CD4-positive, alpha-beta memory T cell (primary cell): ENCODE measurements around the gene BICC1. TPM values are rescaled to one million over a fixed set of nuclear protein-coding genes. Genes with fewer than 3 reads are reported as not detected.

Experiments used
- CTCF ChIA-PET: fragments of 350-600 bp; sonication (Branson Sonifier 250); formaldehyde crosslinking; loops from one replicate; lab custom pipeline; 2021; ENCODE audit warnings: inconsistent platforms; ENCODE audit not compliant: partially characterized antibody; lab: Charles Lee
- POLR2A ChIA-PET: fragments of 350-600 bp; sonication (Branson Sonifier 250); formaldehyde crosslinking; loops from one replicate; lab custom pipeline; 2021; ENCODE audit not compliant: partially characterized antibody; lab: Charles Lee
- DNase-seq, 5 donors: peaks; one replicate each; pipeline versions ENCODE4 v3.0.0 to v3.0.0-alpha.2; 2020 to 2022; ENCODE audit warnings: mixed read lengths in 1 of 5
- H3K27ac ChIP-seq: one replicate; pipeline ENCODE4 v1.7.0; 2013; ENCODE audit warnings: low read depth, low read length
- H3K27me3 ChIP-seq: 2 replicates; pipeline ENCODE4 v1.7.0; 2013; ENCODE audit warnings: mild to moderate bottlenecking, low read length, moderate library complexity; ENCODE audit not compliant: insufficient read depth
- H3K36me3 ChIP-seq: 2 replicates; pipeline ENCODE4 v1.7.0; 2013; ENCODE audit warnings: mild to moderate bottlenecking, low read length, moderate library complexity; ENCODE audit not compliant: insufficient read depth
- H3K4me1 ChIP-seq: 2 replicates; pipeline ENCODE4 v1.7.0; 2013; ENCODE audit warnings: mild to moderate bottlenecking, low read length, moderate library complexity; ENCODE audit not compliant: insufficient read depth
- H3K4me3 ChIP-seq, 2 donors: one replicate each; pipeline ENCODE4 v1.7.0; 2013; ENCODE audit warnings: low read length in 2 of 2, mild to moderate bottlenecking in 1 of 2
- H3K9me3 ChIP-seq, 2 donors: one replicate each; pipeline ENCODE4 v1.7.0; 2013; ENCODE audit warnings: low read length in 2 of 2, control low read depth in 1 of 2; ENCODE audit not compliant: control insufficient read depth in 1 of 2
- H3K27ac Mint-ChIP-seq, 7 donors: one replicate each; pipeline ENCODE4 v1.8.0; 2020 to 2021; ENCODE audit warnings: mixed read lengths in 7 of 7, mild to moderate bottlenecking in 6 of 7, inconsistent platforms in 3 of 7, moderate library complexity in 3 of 7
- H3K27me3 Mint-ChIP-seq, 2 donors: one replicate each; pipeline ENCODE4 v1.8.0; 2020 to 2021; ENCODE audit warnings: mixed read lengths in 2 of 2
- H3K36me3 Mint-ChIP-seq, 2 donors: one replicate each; pipeline ENCODE4 v1.8.0; 2020 to 2021; ENCODE audit warnings: mixed read lengths in 2 of 2, inconsistent platforms in 1 of 2, mild to moderate bottlenecking in 1 of 2
- H3K4me1 Mint-ChIP-seq, 4 donors: one replicate each; pipeline ENCODE4 v1.8.0; 2020 to 2021; ENCODE audit warnings: mixed read lengths in 4 of 4, mild to moderate bottlenecking in 1 of 4
- H3K4me3 Mint-ChIP-seq, 8 donors: one replicate each; pipeline ENCODE4 v1.8.0; 2020 to 2021; ENCODE audit warnings: mixed read lengths in 8 of 8, mild to moderate bottlenecking in 7 of 8, moderate library complexity in 6 of 8, inconsistent platforms in 3 of 8
- H3K9me3 Mint-ChIP-seq, 8 donors: one replicate each; pipeline ENCODE4 v1.8.0; 2020 to 2021; ENCODE audit warnings: mixed read lengths in 8 of 8, mild to moderate bottlenecking in 5 of 8, inconsistent platforms in 3 of 8, moderate library complexity in 1 of 8
- intact Hi-C: fragments of 100-400 bp; cut with micrococcal nuclease; formaldehyde crosslinking; loops from one replicate; pipeline ENCODE4 v1.15.1; 2023
- polyA plus RNA-seq, 2 donors: library from polyadenylated mRNA; unstranded; fragments of 300-500 nt; fragmentation: Illumina TruSeq; gene quantifications; one replicate each; pipeline ENCODE4 v1.2.3, GENCODE V29; 2021
- total RNA-seq, 2 experiments: library from RNA; stranded (reverse); gene quantifications; one replicate each; pipeline ENCODE4 v1.2.3, GENCODE V29; 2021

The BICC1 gene
- total and polyA plus RNA-seq, 4 experiments from 2014 or later, result not detected

GRCh38 chr10:58807629-58808022 lies 295.0 kb downstream of the BICC1 start:
- H3K9me3 Mint-ChIP-seq, result no peaks in the 10 kb centered on the region
- H3K27ac ChIP-seq, result no peak overlapping the region
- intact Hi-C loops, result no loop called here
- ChIA-PET POLR2A (no interaction called here), CTCF (no interaction called here)
- H3K4me1 Mint-ChIP-seq, result no peaks in the 10 kb centered on the region
- H3K4me3 ChIP-seq, result no peak overlapping the region
- no peaks in the 10 kb centered on the region for H3K9me3 ChIP-seq
- no peak overlapping the region for H3K27ac Mint-ChIP-seq
- no peak overlapping the region for H3K4me3 Mint-ChIP-seq
- no peaks in the 10 kb centered on the region for H3K36me3 Mint-ChIP-seq
- no peaks in the 10 kb centered on the region for H3K4me1 ChIP-seq
- no peaks in the 10 kb centered on the region for H3K36me3 ChIP-seq
- H3K27me3 Mint-ChIP-seq, result peaks cover 0 to 1% of the 10 kb centered on the region in 2 donors
- no peaks in the 10 kb centered on the region for H3K27me3 ChIP-seq
- DNase-seq, result no peak

GRCh38 chr10:58810751-58811150 lies 298.1 kb downstream of the BICC1 start:
- POLR2A ChIA-PET, result no interaction called here
- Mint-ChIP-seq H3K4me1 (no peaks in the 10 kb centered on the region), H3K36me3 (no peaks in the 10 kb centered on the region), H3K9me3 (no peaks in the 10 kb centered on the region), H3K4me3 (no peak overlapping the region), H3K27ac (no peak overlapping the region), H3K27me3 (peaks cover 0 to 1% of the 10 kb centered on the region in 2 donors)
- H3K27ac ChIP-seq, result no peak overlapping the region
- no peaks in the 10 kb centered on the region for H3K27me3 ChIP-seq
- DNase-seq, result no peak
- no peaks in the 10 kb centered on the region for H3K9me3 ChIP-seq
- no peaks in the 10 kb centered on the region for H3K4me1 ChIP-seq
- no peak overlapping the region for H3K4me3 ChIP-seq
- H3K36me3 ChIP-seq, result no peaks in the 10 kb centered on the region
- intact Hi-C loops, result no loop called here
- CTCF ChIA-PET, result no interaction called here

GRCh38 chr10:58813573-58813972 lies 300.9 kb downstream of the BICC1 start:
- POLR2A ChIA-PET, result no interaction called here
- H3K27me3 ChIP-seq, result no peaks in the 10 kb centered on the region
- intact Hi-C loops, result no loop called here

GRCh38 chr10:58817201-58817846 lies 304.7 kb downstream of the BICC1 start:
- Mint-ChIP-seq H3K27ac (no peak overlapping the region), H3K9me3 (no peaks in the 10 kb centered on the region), H3K36me3 (no peaks in the 10 kb centered on the region), H3K27me3 (no peaks in the 10 kb centered on the region), H3K4me1 (no peaks in the 10 kb centered on the region), H3K4me3 (no peak overlapping the region)
- no peaks in the 10 kb centered on the region for H3K27me3 ChIP-seq
- intact Hi-C loops, result no loop called here
- no peak for DNase-seq
- CTCF ChIA-PET, result no interaction called here
- no peaks in the 10 kb centered on the region for H3K9me3 ChIP-seq
- H3K27ac ChIP-seq, result no peak overlapping the region
- H3K4me1 ChIP-seq, result no peaks in the 10 kb centered on the region
- POLR2A ChIA-PET, result no interaction called here
- no peaks in the 10 kb centered on the region for H3K36me3 ChIP-seq
- H3K4me3 ChIP-seq, result no peak overlapping the region

More at GRCh38 chr10:58813573-58813972, 300.9 kb downstream of the BICC1 start:
- Mint-ChIP-seq H3K4me1 (no peaks in the 10 kb centered on the region), H3K27me3 (no peaks in the 10 kb centered on the region), H3K27ac (no peak overlapping the region), H3K4me3 (no peak overlapping the region), H3K36me3 (no peaks in the 10 kb centered on the region), H3K9me3 (no peaks in the 10 kb centered on the region)
- Histone ChIP-seq H3K27ac (no peak overlapping the region), H3K4me3 (no peak overlapping the region), H3K9me3 (no peaks in the 10 kb centered on the region), H3K4me1 (no peaks in the 10 kb centered on the region), H3K36me3 (no peaks in the 10 kb centered on the region)
- CTCF ChIA-PET, result no interaction called here
- DNase-seq, result no peak

- ChIA-PET POLR2A (no interaction called here), CTCF (no interaction called here)
- Histone ChIP-seq H3K36me3 (no peaks in the 10 kb centered on the region), H3K27me3 (no peaks in the 10 kb centered on the region), H3K27ac (no peak overlapping the region), H3K4me3 (no peak overlapping the region), H3K4me1 (no peaks in the 10 kb centered on the region), H3K9me3 (no peaks in the 10 kb centered on the region)
- no peak overlapping the region for H3K27ac Mint-ChIP-seq
- no peak overlapping the region for H3K4me3 Mint-ChIP-seq
- DNase-seq, result no peak
- no peaks in the 10 kb centered on the region for H3K36me3 Mint-ChIP-seq
- intact Hi-C loops, result no loop called here
- no peaks in the 10 kb centered on the region for H3K27me3 Mint-ChIP-seq
- no peaks in the 10 kb centered on the region for H3K9me3 Mint-ChIP-seq
- H3K4me1 Mint-ChIP-seq, result no peaks in the 10 kb centered on the region
These were observed 306.2 kb downstream of the BICC1 start for GRCh38 chr10:58818900-58819299.

GRCh38 chr10:58820386-58820785 lies 307.7 kb downstream of the BICC1 start:
- Histone ChIP-seq H3K27ac (no peak overlapping the region), H3K4me1 (no peaks in the 10 kb centered on the region), H3K9me3 (no peaks in the 10 kb centered on the region), H3K27me3 (no peaks in the 10 kb centered on the region), H3K4me3 (no peak overlapping the region), H3K36me3 (no peaks in the 10 kb centered on the region)
- Mint-ChIP-seq H3K4me1 (no peaks in the 10 kb centered on the region), H3K4me3 (no peak overlapping the region), H3K36me3 (no peaks in the 10 kb centered on the region), H3K9me3 (no peaks in the 10 kb centered on the region), H3K27me3 (no peaks in the 10 kb centered on the region), H3K27ac (no peak overlapping the region)
- ChIA-PET CTCF (no interaction called here), POLR2A (no interaction called here)
- intact Hi-C loops, result no loop called here
- no peak for DNase-seq

GRCh38 chr10:58820861-58821751 lies 308.4 kb downstream of the BICC1 start:
- H3K27ac ChIP-seq, result no peak overlapping the region
- Mint-ChIP-seq H3K27ac (no peak overlapping the region), H3K27me3 (no peaks in the 10 kb centered on the region), H3K4me3 (no peak overlapping the region), H3K9me3 (no peaks in the 10 kb centered on the region), H3K36me3 (no peaks in the 10 kb centered on the region), H3K4me1 (no peaks in the 10 kb centered on the region)
- H3K27me3 ChIP-seq, result no peaks in the 10 kb centered on the region
- no peaks in the 10 kb centered on the region for H3K36me3 ChIP-seq
- ChIA-PET POLR2A (no interaction called here), CTCF (no interaction called here)
- H3K4me3 ChIP-seq, result no peak overlapping the region
- DNase-seq, result no peak
- intact Hi-C loops, result no loop called here
- H3K9me3 ChIP-seq, result no peaks in the 10 kb centered on the region
- no peaks in the 10 kb centered on the region for H3K4me1 ChIP-seq
